HEK293T (cell line): ENCODE measurements around the gene RETREG3.

Experiments
- CTBP1 ChIP-seq: fragments of 450-650 bp; IDR thresholded peaks from 2 replicates; pipeline ENCODE4 v1.6.1; 2016; ENCODE audit warnings: borderline replicate concordance
- FOXK2 ChIP-seq: fragments of 450-650 bp; IDR thresholded peaks from 2 replicates; pipeline ENCODE4 v1.6.1; 2016; ENCODE audit warnings: mild to moderate bottlenecking
- TARDBP ChIP-seq: fragments of 450-650 bp; IDR thresholded peaks from 2 replicates; pipeline ENCODE4 v1.6.1; 2016

- TF ChIP-seq TARDBP (no peak), FOXK2 (no peak), CTBP1 (no peak)
These were observed 67.9 kb downstream of the RETREG3 start for GRCh38 chr17:42541041-42541833.
